Measurements from ENCODE around the gene UTS2B.
A peak's percentile ranks its signal among the peaks of the same experiment; 100 is the strongest.
"Not testable (repeated sequence)": the region's sequence is repeated elsewhere in the genome, so short reads cannot be mapped to it uniquely, and the experiment has no call there.

Gene UTS2B

GRCh38 chr3:191254098-191254873, 76.0 kb downstream of the UTS2B start:
- H3K4me3 ChIP-seq (ENCODE audit: low read depth, low read length) = no peak overlapping the region
- DNase-seq (ENCODE audit: low read depth) = no peak
- no peak for TF ChIP-seq CTCF (IDR thresholded peaks at IDR 0.05; ENCODE audit: low read depth, low read length, missing control alignments)

- no peak for TF ChIP-seq CTCF (IDR thresholded peaks at IDR 0.05; ENCODE audit: low read depth, low read length, missing control alignments)
- H3K4me3 ChIP-seq (ENCODE audit: low read depth, low read length) = peak overlapping the region; percentile 38; the same call in 1 of the 2 replicates
- DNase-seq (ENCODE audit: low read depth) = no peak
Observed at GRCh38 chr3:191253089-191253799, 77.1 kb downstream of the UTS2B start.

GRCh38 chr3:191246630-191247029, 83.7 kb downstream of the UTS2B start:
- no peak for DNase-seq (ENCODE audit: low read depth)
- no peak overlapping the region for H3K4me3 ChIP-seq (ENCODE audit: low read depth, low read length)
- TF ChIP-seq CTCF (IDR thresholded peaks at IDR 0.05; ENCODE audit: low read depth, low read length, missing control alignments) = no peak

GRCh38 chr3:191246034-191246433, 84.3 kb downstream of the UTS2B start:
- DNase-seq (ENCODE audit: low read depth) = peak; percentile 84
- H3K4me3 ChIP-seq (ENCODE audit: low read depth, low read length) = not testable (repeated sequence)

GRCh38 chr3:191244242-191244867, 86.0 kb downstream of the UTS2B start:
- DNase-seq (ENCODE audit: low read depth) = no peak
- H3K4me3 ChIP-seq (ENCODE audit: low read depth, low read length) = no peak overlapping the region

GRCh38 chr3:191240486-191240885, 89.8 kb downstream of the UTS2B start:
- H3K4me3 ChIP-seq (ENCODE audit: low read depth, low read length) = no peak overlapping the region
- TF ChIP-seq CTCF (IDR thresholded peaks at IDR 0.05; ENCODE audit: low read depth, low read length, missing control alignments) = no peak
- DNase-seq (ENCODE audit: low read depth) = no peak

More at GRCh38 chr3:191244242-191244867, 86.0 kb downstream of the UTS2B start:
- TF ChIP-seq CTCF (IDR thresholded peaks at IDR 0.05; ENCODE audit: low read depth, low read length, missing control alignments) = peak; percentile 33

- no peak overlapping the region for H3K4me3 ChIP-seq (ENCODE audit: low read depth, low read length)
- DNase-seq (ENCODE audit: low read depth) = no peak
- no peak for TF ChIP-seq CTCF (IDR thresholded peaks at IDR 0.05; ENCODE audit: low read depth, low read length, missing control alignments)
Observed at GRCh38 chr3:191239407-191240031, 90.8 kb downstream of the UTS2B start.

Data from GM12864 (cell line).